Lung (tissue), 16 donors: ENCODE results near the gene VKORC1L1. TPM values are rescaled to one million over a fixed set of nuclear protein-coding genes. Genes with fewer than 3 reads are reported as not detected.
"Not testable (repeated sequence)": the region's sequence is repeated elsewhere in the genome, so short reads cannot be mapped to it uniquely, and the experiment has no call there.

Source experiments
- ATAC-seq: fragments of 200-7000 bp; cut with Tn5 transposase; one replicate; pipeline ENCODE4 v1.9.1; 2020; ENCODE audit warnings: moderate number of reproducible peaks; ENCODE audit not compliant: insufficient read depth, low FRiP score
- DNase-seq, 3 donors: peaks; one replicate each; pipeline ENCODE4 v3.0.0-alpha.2; 2013 to 2017
- H3K27ac ChIP-seq, 2 donors: one replicate each; pipeline ENCODE4 v1.5.1; 2013; ENCODE audit warnings: mild to moderate bottlenecking in 2 of 2, moderate library complexity in 2 of 2, control low read depth in 1 of 2, inconsistent platforms in 1 of 2, low read depth in 1 of 2, low read length in 1 of 2
- H3K27me3 ChIP-seq, 3 donors: one replicate each; pipeline ENCODE4 v1.5.1; 2013; ENCODE audit warnings: low read length in 2 of 3; ENCODE audit not compliant: control insufficient read depth in 3 of 3, insufficient read depth in 3 of 3
- H3K36me3 ChIP-seq, 4 donors: one replicate each; pipeline ENCODE4 v1.5.1; 2013; ENCODE audit warnings: low read length in 4 of 4, mild to moderate bottlenecking in 1 of 4, moderate library complexity in 1 of 4; ENCODE audit not compliant: control insufficient read depth in 4 of 4, insufficient read depth in 4 of 4
- H3K4me1 ChIP-seq, 5 donors: one replicate each; pipeline ENCODE4 v1.5.1; 2013; ENCODE audit warnings: low read length in 5 of 5, mild to moderate bottlenecking in 2 of 5, moderate library complexity in 1 of 5; ENCODE audit not compliant: control insufficient read depth in 5 of 5, insufficient read depth in 5 of 5
- H3K4me3 ChIP-seq: one replicate; pipeline ENCODE4 v1.5.1; 2013; ENCODE audit warnings: mild to moderate bottlenecking, control low read depth, moderate library complexity
- H3K9ac ChIP-seq, 2 donors: one replicate each; pipeline ENCODE4 v1.5.1; 2013; ENCODE audit warnings: low read length in 2 of 2, control low read depth in 1 of 2; ENCODE audit not compliant: insufficient read depth in 1 of 2
- H3K9me3 ChIP-seq, 4 donors: one replicate each; pipeline ENCODE4 v1.5.1; 2013; ENCODE audit warnings: low read length in 3 of 4, mild to moderate bottlenecking in 1 of 4, moderate library complexity in 1 of 4; ENCODE audit not compliant: control insufficient read depth in 4 of 4, insufficient read depth in 3 of 4
- CTCF ChIP-seq: IDR thresholded peaks from 2 replicates; pipeline ENCODE4 v1.5.1; 2012; ENCODE audit warnings: mild to moderate bottlenecking; ENCODE audit errors: control extremely low read depth, extremely low read depth
- WGBS, 2 donors: extraction: QIAGEN DNeasy Blood & Tissue Kit; methylation state at CpG; one replicate each; pipeline ENCODE4 v1.1.7; 2013; 5-methylcytosine and 5-hydroxymethylcytosine counted together
- long read RNA-seq, 5 donors: transcript quantifications; one replicate each; lab custom pipeline, GENCODE V29; 2026
- polyA plus RNA-seq, 2 donors: library from polyadenylated mRNA; stranded (reverse); fragments of 200-250 nt; gene quantifications; one replicate each; pipeline ENCODE4 v1.2.1, GENCODE V29; 2013
- total RNA-seq, 2 donors: library from RNA; depleted of rRNA in 1 of 2; stranded (reverse); fragments of >200 nt in 1 of 2; gene quantifications; one replicate each; pipeline ENCODE4 v1.2.1, GENCODE V29; 2014 to 2021
- donor health status: control.
- donor health status: control.
- donor health status: Bipolar disorder and iron deficiency.
- donor health status: healthy.
- donor health status: DM: yes; HTN: yes; CAD: no.

VKORC1L1 gene
- 10 to 100 TPM; 33.6 to 36.8 TPM for total RNA-seq
- 10 to 100 TPM; 15.1 to 15.2 TPM for polyA plus RNA-seq
- long read RNA-seq, donor 1, full-length matches to known transcripts = 26 of 26 reads
- long read RNA-seq, donor 1, partial matches to known transcripts = 0 of 26 reads
- long read RNA-seq, donor 1, other reads (novel, unspliced or antisense) = 0 of 26 reads
- long read RNA-seq, donor 2, full-length matches to known transcripts = 4 of 4 reads
- long read RNA-seq, donor 2, partial matches to known transcripts = 0 of 4 reads
- long read RNA-seq, donor 2, other reads (novel, unspliced or antisense) = 0 of 4 reads
- long read RNA-seq, donor 3, full-length matches to known transcripts = 9 of 9 reads
- long read RNA-seq, donor 3, partial matches to known transcripts = 0 of 9 reads
- long read RNA-seq, donor 3, other reads (novel, unspliced or antisense) = 0 of 9 reads
- long read RNA-seq, donor 4, full-length matches to known transcripts = 7 of 7 reads
- long read RNA-seq, donor 4, partial matches to known transcripts = 0 of 7 reads
- long read RNA-seq, donor 4, other reads (novel, unspliced or antisense) = 0 of 7 reads
- long read RNA-seq, donor 5, full-length matches to known transcripts = 26 of 26 reads
- long read RNA-seq, donor 5, partial matches to known transcripts = 0 of 26 reads
- long read RNA-seq, donor 5, other reads (novel, unspliced or antisense) = 0 of 26 reads

- DNase-seq (peak; percentile 94 to 97 (median 97)), ATAC-seq (peak; percentile 99)
- no peak for TF ChIP-seq CTCF
Measured at GRCh38 chr7:65872776-65873581, at the start of gene VKORC1L1. VKORC1L1 (plus strand) TSS chr7:65873074; CDS start chr7:65873372, 298 bp downstream.

GRCh38 chr7:65827366-65827765 is 45.5 kb upstream of the VKORC1L1 start:
- no peak for DNase-seq
- 93 to 95% methylated on average over 6 of the region's 6 CpGs for WGBS, 2 donors
- Histone ChIP-seq H3K4me1 (no peaks in the 10 kb centered on the region), H3K27me3 (no peaks in the 10 kb centered on the region), H3K36me3 (no peaks in the 10 kb centered on the region), H3K27ac (no peak overlapping the region), H3K9me3 (no peaks in the 10 kb centered on the region), H3K4me3 (no peak overlapping the region), H3K9ac (no peak overlapping the region)
- no peak for TF ChIP-seq CTCF
- no peak for ATAC-seq

More at GRCh38 chr7:65872776-65873581, at the start of gene VKORC1L1:
- WGBS, 2 donors = 0% methylated on average over 43 to 94 of the region's 94 CpGs
- Histone ChIP-seq H3K4me3 (peak within 1 kb of the TSS; percentile 88), H3K4me1 (peaks cover 0 to 4% (median 1%) of the 10 kb centered on the region in 5 donors), H3K27ac (peak within 1 kb of the TSS; percentile 84 to 90), H3K27me3 (no peaks in the 10 kb centered on the region), H3K36me3 (no peaks in the 10 kb centered on the region), H3K9me3 (no peaks in the 10 kb centered on the region), H3K9ac (peak within 1 kb of the TSS in 1 of 2 donors; percentile 49)

GRCh38 chr7:65832281-65832680 is 40.6 kb upstream of the VKORC1L1 start:
- H3K4me1 ChIP-seq = no peaks in the 10 kb centered on the region
- peak; percentile 60 to 80 (median 72) for DNase-seq
- 79 to 89% methylated on average over 2 of the region's 2 CpGs for WGBS, 2 donors
- H3K27ac ChIP-seq = no peak overlapping the region
- no peaks in the 10 kb centered on the region for H3K27me3 ChIP-seq
- no peak for ATAC-seq
- H3K4me3 ChIP-seq = no peak overlapping the region
- H3K9ac ChIP-seq = no peak overlapping the region
- no peaks in the 10 kb centered on the region for H3K36me3 ChIP-seq
- TF ChIP-seq CTCF = no peak
- H3K9me3 ChIP-seq = no peaks in the 10 kb centered on the region

GRCh38 chr7:65836684-65837083 is 36.2 kb upstream of the VKORC1L1 start:
- not testable (repeated sequence) for ATAC-seq, H3K9me3 ChIP-seq, H3K4me1 ChIP-seq, DNase-seq, H3K27ac ChIP-seq, H3K36me3 ChIP-seq, H3K27me3 ChIP-seq, H3K4me3 ChIP-seq, H3K9ac ChIP-seq
- 95 to 97% methylated on average over 3 of the region's 3 CpGs for WGBS, 2 donors

- not testable (repeated sequence) for H3K27ac ChIP-seq, DNase-seq, H3K9ac ChIP-seq, H3K4me3 ChIP-seq, H3K4me1 ChIP-seq, H3K9me3 ChIP-seq, ATAC-seq, H3K27me3 ChIP-seq, H3K36me3 ChIP-seq
- WGBS, 2 donors = 78 to 84% methylated on average over 5 of the region's 5 CpGs
Measured at GRCh38 chr7:65837541-65837956, 35.3 kb upstream of the VKORC1L1 start.
